ENCODE measurements around the gene PTBP3.
A peak's percentile ranks its signal among the peaks of the same experiment; 100 is the strongest.
"Not testable (repeated sequence)": the region's sequence is repeated elsewhere in the genome, so short reads cannot be mapped to it uniquely, and the experiment has no call there.

The PTBP3 gene

DNA sequence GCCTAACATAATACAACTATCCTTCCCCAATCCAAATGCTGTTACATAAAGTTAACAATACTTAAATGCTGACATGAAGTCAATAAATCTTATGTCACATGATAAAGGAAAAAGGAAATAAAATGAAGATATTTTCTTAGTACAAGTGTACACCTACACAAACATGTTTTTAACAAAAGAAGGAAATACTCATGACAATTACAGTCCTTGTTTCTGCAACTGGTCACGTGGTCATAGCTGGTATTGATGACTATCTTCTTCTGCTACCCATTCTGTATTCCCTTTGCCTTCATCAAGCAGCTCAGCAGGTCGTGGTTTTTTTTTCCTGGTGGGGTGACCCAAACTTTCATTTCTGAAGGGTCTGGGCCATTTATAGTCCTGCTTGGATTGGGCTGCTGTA, 40.2 kb upstream of the PTBP3 start:
- not testable (repeated sequence) for H3K27me3 Mint-ChIP-seq; DNase-seq; H3K4me3 Mint-ChIP-seq; H3K27ac Mint-ChIP-seq; ATAC-seq (replicated peaks); H3K9me3 Mint-ChIP-seq
- H3K4me1 Mint-ChIP-seq, result peaks cover 12 to 27% of the 10 kb centered on the region in 2 donors
- peaks cover 5 to 10% of the 10 kb centered on the region in 2 donors for H3K36me3 Mint-ChIP-seq

DNA sequence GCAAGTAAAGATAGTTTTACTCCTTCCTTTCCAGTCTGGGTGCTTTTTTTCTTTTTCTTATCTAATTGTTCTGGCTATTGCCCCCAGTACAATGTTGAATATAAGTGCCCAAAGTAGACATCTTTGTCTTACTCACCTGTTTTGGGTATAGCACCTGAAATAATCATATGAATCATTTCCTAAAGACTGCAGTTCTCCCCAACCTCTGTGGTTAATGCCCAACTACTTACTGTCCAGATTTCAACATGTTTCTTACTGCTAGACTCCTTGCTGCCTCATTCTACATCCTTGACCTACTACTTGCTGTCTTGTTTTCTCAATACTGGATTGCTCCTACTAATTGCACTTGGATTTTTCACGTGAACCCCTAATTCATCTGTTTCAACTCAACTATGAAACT, 37.6 kb upstream of the PTBP3 start:
- ATAC-seq (replicated peaks) (no peak), DNase-seq (no peak)
- Mint-ChIP-seq H3K36me3 (peaks cover 10% of the 10 kb centered on the region in 2 donors), H3K9me3 (peaks cover 8 to 9% of the 10 kb centered on the region in 2 donors), H3K4me3 (no peak overlapping the region), H3K27me3 (no peaks in the 10 kb centered on the region), H3K27ac (no peak overlapping the region), H3K4me1 (peaks cover 0 to 7% of the 10 kb centered on the region in 2 donors)

DNA sequence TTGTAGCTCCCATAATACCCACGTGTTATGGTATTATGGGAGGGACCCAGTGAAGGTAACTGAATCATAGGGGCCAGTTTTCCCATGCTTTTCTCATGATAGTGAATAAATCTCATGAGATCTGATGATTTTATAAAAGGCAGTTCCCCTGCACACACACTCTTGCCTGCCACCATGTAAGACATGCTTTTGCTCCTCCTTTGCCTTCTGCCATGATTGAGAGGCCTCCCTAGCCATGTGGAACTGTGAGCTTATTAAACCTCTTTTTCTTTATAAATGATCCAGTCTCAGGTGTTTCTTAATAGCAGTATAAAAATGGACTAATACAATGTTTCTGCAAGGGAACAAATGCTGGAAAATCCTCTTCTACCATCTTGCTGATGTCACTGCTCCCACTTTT, 36.4 kb upstream of the PTBP3 start:
- no peak for DNase-seq
- H3K27ac Mint-ChIP-seq, result no peak overlapping the region
- no peak for ATAC-seq (replicated peaks)
- peaks cover 17 to 19% of the 10 kb centered on the region in 2 donors for H3K36me3 Mint-ChIP-seq
- H3K27me3 Mint-ChIP-seq, result no peaks in the 10 kb centered on the region
- no peak overlapping the region for H3K4me3 Mint-ChIP-seq
- H3K9me3 Mint-ChIP-seq, result peaks cover 15 to 18% of the 10 kb centered on the region in 2 donors
- no peaks in the 10 kb centered on the region for H3K4me1 Mint-ChIP-seq

DNA sequence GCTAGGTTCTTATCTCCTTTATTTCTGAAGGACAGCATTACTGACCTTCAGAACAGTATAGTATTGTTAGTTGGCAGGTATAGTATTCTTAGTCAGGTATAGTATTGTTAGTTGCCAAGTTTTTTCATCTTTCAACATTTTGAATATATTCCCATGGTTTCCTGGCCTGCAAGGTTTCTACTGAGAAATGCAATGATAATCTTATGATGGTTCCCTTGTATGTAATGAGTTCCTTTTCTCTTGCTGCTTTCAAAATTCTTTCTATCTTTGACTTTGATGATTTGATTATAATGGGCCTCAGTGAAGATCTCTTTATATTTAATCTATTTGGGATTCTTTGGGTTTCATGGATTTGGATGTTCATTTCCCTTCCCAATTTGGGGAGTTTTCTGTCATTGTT, 34.0 kb upstream of the PTBP3 start:
- no peak overlapping the region for H3K4me3 Mint-ChIP-seq
- H3K27me3 Mint-ChIP-seq, result no peaks in the 10 kb centered on the region
- ATAC-seq (replicated peaks) (no peak), DNase-seq (no peak)
- H3K9me3 Mint-ChIP-seq, result peaks cover 15 to 18% of the 10 kb centered on the region in 2 donors
- peaks cover 17 to 19% of the 10 kb centered on the region in 2 donors for H3K36me3 Mint-ChIP-seq
- H3K27ac Mint-ChIP-seq, result no peak overlapping the region
- no peaks in the 10 kb centered on the region for H3K4me1 Mint-ChIP-seq

GRCh38 chr9:112366591-112366990, 33.2 kb upstream of the PTBP3 start:
- Mint-ChIP-seq H3K27me3 (no peaks in the 10 kb centered on the region), H3K4me1 (no peaks in the 10 kb centered on the region), H3K4me3 (no peak overlapping the region), H3K9me3 (peaks cover 15 to 18% of the 10 kb centered on the region in 2 donors), H3K36me3 (peaks cover 16 to 19% of the 10 kb centered on the region in 2 donors), H3K27ac (no peak overlapping the region)
- ATAC-seq (replicated peaks) (no peak), DNase-seq (no peak)

- not testable (repeated sequence) for H3K27me3 Mint-ChIP-seq; H3K4me3 Mint-ChIP-seq; DNase-seq; H3K4me1 Mint-ChIP-seq; ATAC-seq (replicated peaks); H3K27ac Mint-ChIP-seq
- Mint-ChIP-seq H3K36me3 (peaks cover 13 to 19% of the 10 kb centered on the region in 2 donors), H3K9me3 (peaks cover 11 to 18% of the 10 kb centered on the region in 2 donors)
These were observed 31.8 kb upstream of the PTBP3 start for GRCh38 chr9:112365257-112365656.

DNA sequence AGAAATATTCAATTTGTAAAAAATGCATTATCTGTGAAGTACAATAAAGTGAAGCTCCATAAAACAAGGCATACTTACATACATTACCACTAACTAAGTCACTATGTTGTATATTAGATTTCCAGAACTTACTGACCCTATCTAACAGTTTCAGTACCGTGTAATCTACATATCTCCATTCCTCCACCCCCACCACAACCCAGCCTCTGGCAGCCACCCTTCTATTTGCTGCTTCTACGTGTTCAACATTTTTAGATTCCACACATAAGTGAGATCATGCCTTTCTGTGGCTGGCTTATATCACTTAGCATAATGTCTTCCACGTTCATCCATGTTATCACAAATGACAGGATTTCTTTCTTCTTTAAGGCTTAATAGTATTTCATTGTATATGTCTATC, 31.3 kb upstream of the PTBP3 start:
- Mint-ChIP-seq H3K36me3 (peaks cover 13 to 16% of the 10 kb centered on the region in 2 donors), H3K9me3 (peaks cover 11 to 14% of the 10 kb centered on the region in 2 donors), H3K4me1 (no peaks in the 10 kb centered on the region), H3K27me3 (no peaks in the 10 kb centered on the region), H3K27ac (no peak overlapping the region), H3K4me3 (no peak overlapping the region)
- no peak for DNase-seq
- no peak for ATAC-seq (replicated peaks)

GRCh38 chr9:112361601-112362000, 28.2 kb upstream of the PTBP3 start:
- H3K27me3 Mint-ChIP-seq, result no peaks in the 10 kb centered on the region
- ATAC-seq (replicated peaks) (peak; percentile 38 to 45), DNase-seq (no peak)
- H3K27ac Mint-ChIP-seq, result no peak overlapping the region
- H3K36me3 Mint-ChIP-seq, result peaks cover 7 to 9% of the 10 kb centered on the region in 2 donors
- H3K4me1 Mint-ChIP-seq, result no peaks in the 10 kb centered on the region
- H3K9me3 Mint-ChIP-seq, result peaks cover 7 to 8% of the 10 kb centered on the region in 2 donors
- peak overlapping the region; percentile 32 to 41 for H3K4me3 Mint-ChIP-seq

DNA sequence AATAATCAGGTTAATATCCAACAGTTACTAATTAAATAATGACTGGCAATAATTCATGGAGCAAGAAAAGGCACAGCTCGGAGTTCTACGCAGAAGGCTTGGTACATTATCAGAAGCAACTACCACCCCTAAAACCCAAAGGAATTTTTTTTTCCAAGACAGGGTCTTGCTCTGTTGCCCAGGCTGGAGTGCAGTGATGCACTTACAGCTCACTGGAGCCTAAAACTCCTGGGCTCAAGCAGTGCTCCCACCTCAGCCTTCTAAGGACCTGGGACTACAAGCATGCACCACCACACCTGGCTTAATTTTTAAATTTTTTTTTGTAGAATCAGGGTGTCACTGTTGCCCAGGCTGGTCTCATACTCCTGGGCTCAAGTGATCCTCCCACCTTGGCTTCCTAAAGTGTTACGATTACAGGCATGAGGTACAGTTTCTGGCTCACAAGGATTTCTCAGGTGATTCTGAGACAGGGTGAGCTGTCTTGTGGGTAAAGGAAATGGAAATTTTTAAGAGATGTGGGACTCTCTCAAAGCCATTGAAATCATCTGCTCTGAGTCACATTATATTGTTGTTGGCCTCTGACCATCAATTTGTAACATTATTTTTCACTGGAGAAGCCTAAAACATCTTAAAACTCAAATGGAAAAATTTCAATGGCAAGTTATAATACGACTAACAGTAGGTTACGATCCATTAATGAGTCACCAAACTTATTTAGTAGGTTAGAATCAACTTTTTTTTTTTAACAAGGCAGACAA, 26.8 kb upstream of the PTBP3 start:
- H3K9me3 Mint-ChIP-seq, result peaks cover 2 to 3% of the 10 kb centered on the region in 2 donors
- no peak overlapping the region for H3K27ac Mint-ChIP-seq
- H3K36me3 Mint-ChIP-seq, result peaks cover 2 to 3% of the 10 kb centered on the region in 2 donors
- no peaks in the 10 kb centered on the region for H3K27me3 Mint-ChIP-seq
- DNase-seq (no peak), ATAC-seq (replicated peaks) (peak in 1 of 2 donors; percentile 31)
- H3K4me3 Mint-ChIP-seq, result no peak overlapping the region
- H3K4me1 Mint-ChIP-seq, result peaks cover 2 to 6% of the 10 kb centered on the region in 2 donors

DNA sequence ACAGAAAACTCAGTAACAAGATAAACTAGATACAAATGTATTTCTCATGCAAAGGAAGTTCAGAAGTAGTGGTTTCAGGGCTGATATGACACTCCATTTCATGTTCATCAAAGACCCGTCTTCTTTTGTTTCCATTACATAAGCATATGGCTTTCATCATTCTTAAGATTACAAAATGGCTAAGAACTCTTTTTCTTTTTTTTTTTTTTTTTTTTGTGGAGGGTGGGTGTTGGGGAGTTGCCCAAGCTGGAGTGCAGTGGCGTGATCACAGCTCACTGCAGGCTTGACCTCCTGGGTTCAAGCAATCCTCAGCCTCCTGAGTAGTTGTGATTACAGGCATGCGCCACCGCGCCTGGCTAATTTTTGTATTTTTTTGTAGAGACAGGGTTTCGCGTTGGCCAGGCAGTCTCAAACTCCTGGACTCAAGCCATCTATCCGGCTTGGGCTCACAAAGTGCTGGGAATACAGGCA, 22.0 kb upstream of the PTBP3 start:
- Mint-ChIP-seq H3K4me1 (peaks cover 2 to 6% of the 10 kb centered on the region in 2 donors), H3K4me3 (no peak overlapping the region), H3K36me3 (no peaks in the 10 kb centered on the region), H3K27me3 (no peaks in the 10 kb centered on the region), H3K27ac (no peak overlapping the region), H3K9me3 (no peaks in the 10 kb centered on the region)
- no peak for ATAC-seq (replicated peaks)
- DNase-seq, result no peak

- no peak overlapping the region for H3K27ac Mint-ChIP-seq
- no peak overlapping the region for H3K4me3 Mint-ChIP-seq
- no peaks in the 10 kb centered on the region for H3K27me3 Mint-ChIP-seq
- peaks cover 2 to 6% of the 10 kb centered on the region in 2 donors for H3K4me1 Mint-ChIP-seq
- H3K9me3 Mint-ChIP-seq, result no peaks in the 10 kb centered on the region
- no peaks in the 10 kb centered on the region for H3K36me3 Mint-ChIP-seq
- DNase-seq (no peak), ATAC-seq (replicated peaks) (no peak)
These were observed 20.8 kb upstream of the PTBP3 start for GRCh38 chr9:112354081-112354743.

DNA sequence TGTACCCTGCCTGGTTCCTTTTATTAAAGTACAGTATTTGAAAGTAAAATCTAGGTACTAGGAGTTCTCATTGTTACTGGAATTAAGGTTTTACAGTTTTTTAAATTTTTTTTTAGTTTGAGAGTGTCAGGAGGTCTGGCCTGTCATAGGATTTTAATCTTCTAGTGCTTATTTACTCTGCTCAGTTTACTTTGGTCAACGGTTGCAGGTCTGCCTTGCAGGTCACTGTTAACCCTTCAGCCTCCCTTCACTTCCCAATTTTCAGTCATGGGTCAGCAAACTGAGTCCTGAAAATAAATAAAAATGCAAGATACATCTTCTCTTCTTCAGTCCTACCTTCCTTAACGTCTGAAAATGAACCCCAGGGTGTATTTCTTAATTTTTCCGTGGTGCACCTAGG, 18.8 kb upstream of the PTBP3 start:
- H3K4me3 Mint-ChIP-seq, result no peak overlapping the region
- peaks cover 10 to 16% of the 10 kb centered on the region in 2 donors for H3K4me1 Mint-ChIP-seq
- H3K27ac Mint-ChIP-seq, result no peak overlapping the region
- H3K9me3 Mint-ChIP-seq, result no peaks in the 10 kb centered on the region
- H3K36me3 Mint-ChIP-seq, result peaks cover 0 to 5% of the 10 kb centered on the region in 2 donors
- DNase-seq (no peak), ATAC-seq (replicated peaks) (no peak)
- peaks cover 0 to 4% of the 10 kb centered on the region in 2 donors for H3K27me3 Mint-ChIP-seq

GRCh38 chr9:112351184-112351583, 17.8 kb upstream of the PTBP3 start:
- peaks cover 10 to 16% of the 10 kb centered on the region in 2 donors for H3K4me1 Mint-ChIP-seq
- H3K27ac Mint-ChIP-seq, result no peak overlapping the region
- peaks cover 0 to 5% of the 10 kb centered on the region in 2 donors for H3K36me3 Mint-ChIP-seq
- H3K9me3 Mint-ChIP-seq, result no peaks in the 10 kb centered on the region
- ATAC-seq (replicated peaks) (no peak), DNase-seq (no peak)
- H3K4me3 Mint-ChIP-seq, result no peak overlapping the region
- H3K27me3 Mint-ChIP-seq, result peaks cover 0 to 4% of the 10 kb centered on the region in 2 donors

DNA sequence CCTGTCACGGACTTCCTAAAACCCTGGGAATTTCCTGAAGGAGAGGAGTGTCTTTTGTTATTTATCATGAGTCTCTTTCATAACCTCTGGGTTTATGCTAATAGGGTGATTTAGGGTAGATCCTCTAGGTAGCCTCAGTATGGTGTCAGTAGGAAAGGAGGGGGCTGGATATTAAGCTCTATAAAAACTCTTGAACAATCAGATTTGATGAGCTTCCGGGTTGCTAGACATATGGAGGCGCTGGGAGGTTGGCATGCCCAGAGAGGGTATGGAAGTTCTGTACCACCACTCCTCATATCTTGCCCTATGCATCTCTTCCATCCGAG, 15.6 kb upstream of the PTBP3 start:
- H3K27me3 Mint-ChIP-seq, result peaks cover 0 to 4% of the 10 kb centered on the region in 2 donors
- H3K4me3 Mint-ChIP-seq, result peak overlapping the region; percentile 80 to 92
- H3K36me3 Mint-ChIP-seq, result peaks cover 0 to 5% of the 10 kb centered on the region in 2 donors
- peak overlapping the region; percentile 96 for H3K27ac Mint-ChIP-seq
- DNase-seq (no peak), ATAC-seq (replicated peaks) (peak; percentile 36 to 65)
- H3K9me3 Mint-ChIP-seq, result no peaks in the 10 kb centered on the region
- H3K4me1 Mint-ChIP-seq, result peaks cover 7 to 11% of the 10 kb centered on the region in 2 donors

All from stimulated activated naive B cell treated with anti-CD40 and anti-IgM and Interleukin-4, amounts not matched to agents 10 μg/mL and 1 μg/mL and 100 μg/mL, for 72 hours (primary cell).